HG03135 (cell line): ENCODE data around the gene TET1.
A peak's percentile ranks its signal among the peaks of the same experiment; 100 is the strongest.
"Not testable (repeated sequence)": the region's sequence is repeated elsewhere in the genome, so short reads cannot be mapped to it uniquely, and the experiment has no call there.

ENCODE experiments used
- ATAC-seq: cut with Tn5 transposase; IDR thresholded peaks from one replicate; pipeline ENCODE4 v1.9.1; 2021; ENCODE audit warnings: mild to moderate bottlenecking, moderate library complexity; ENCODE audit not compliant: unreplicated experiment

TET1 gene

GRCh38 chr10:68696018-68696417 lies 135.9 kb downstream of the TET1 start:
- no peak for ATAC-seq

GRCh38 chr10:68697106-68697505 lies 137.0 kb downstream of the TET1 start:
- no peak for ATAC-seq

- no peak for ATAC-seq
Measured at GRCh38 chr10:68700197-68700596, 140.1 kb downstream of the TET1 start.

- no peak for ATAC-seq
Measured at GRCh38 chr10:68705548-68705947, 145.4 kb downstream of the TET1 start.

GRCh38 chr10:68708987-68709386 lies 148.8 kb downstream of the TET1 start:
- ATAC-seq = not testable (repeated sequence)

- ATAC-seq = not testable (repeated sequence)
Measured at GRCh38 chr10:68713065-68713464, 152.9 kb downstream of the TET1 start.

- no peak for ATAC-seq
Measured at GRCh38 chr10:68717435-68717834, 157.3 kb downstream of the TET1 start.

- peak; percentile 99 for ATAC-seq
Measured at GRCh38 chr10:68720793-68721672, 160.9 kb downstream of the TET1 start, which contains the start of gene CCAR1. Gene CCAR1 (plus strand): TSS chr10:68721239. CDS start chr10:68722505, 1,266 bp downstream.

GRCh38 chr10:68721673-68722335 lies 161.7 kb downstream of the TET1 start:
- ATAC-seq = no peak

GRCh38 chr10:68725016-68725415 lies 164.9 kb downstream of the TET1 start:
- ATAC-seq = no peak

- no peak for ATAC-seq
Measured at GRCh38 chr10:68727146-68727545, 167.0 kb downstream of the TET1 start.

GRCh38 chr10:68732651-68733050 lies 172.5 kb downstream of the TET1 start:
- ATAC-seq = no peak

- ATAC-seq = no peak
Measured at GRCh38 chr10:68734349-68734748, 174.2 kb downstream of the TET1 start.

GRCh38 chr10:68735119-68735518 lies 175.0 kb downstream of the TET1 start:
- ATAC-seq = no peak

GRCh38 chr10:68735739-68736138 lies 175.6 kb downstream of the TET1 start:
- ATAC-seq = not testable (repeated sequence)

GRCh38 chr10:68740676-68741075 lies 180.5 kb downstream of the TET1 start:
- not testable (repeated sequence) for ATAC-seq

- ATAC-seq = no peak
Measured at GRCh38 chr10:68742397-68742796, 182.3 kb downstream of the TET1 start.
